ENCODE measurements around the gene PCDHB7. TPM values are rescaled to one million over a fixed set of nuclear protein-coding genes. Genes with fewer than 3 reads are reported as not detected.
"Not testable (repeated sequence)": the region's sequence is repeated elsewhere in the genome, so short reads cannot be mapped to it uniquely, and the experiment has no call there.

The PCDHB7 gene
- total RNA-seq, 1 donor from 2014 or later: 1.2 TPM

DNA sequence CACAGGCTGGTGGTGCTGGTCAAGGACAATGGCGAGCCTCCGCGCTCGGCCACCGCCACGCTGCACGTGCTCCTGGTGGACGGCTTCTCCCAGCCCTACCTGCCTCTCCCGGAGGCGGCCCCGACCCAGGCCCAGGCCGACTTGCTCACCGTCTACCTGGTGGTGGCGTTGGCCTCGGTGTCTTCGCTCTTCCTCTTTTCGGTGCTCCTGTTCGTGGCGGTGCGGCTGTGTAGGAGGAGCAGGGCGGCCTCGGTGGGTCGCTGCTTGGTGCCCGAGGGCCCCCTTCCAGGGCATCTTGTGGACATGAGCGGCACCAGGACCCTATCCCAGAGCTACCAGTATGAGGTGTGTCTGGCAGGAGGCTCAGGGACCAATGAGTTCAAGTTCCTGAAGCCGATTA is 43.6 kb downstream of the PCDHB7 start:
- not testable (repeated sequence) for H3K27me3 Mint-ChIP-seq (ENCODE audit: unreplicated experiment); H3K36me3 Mint-ChIP-seq (ENCODE audit: unreplicated experiment); H3K27ac Mint-ChIP-seq (ENCODE audit: unreplicated experiment); H3K4me1 Mint-ChIP-seq (ENCODE audit: unreplicated experiment); H3K4me3 Mint-ChIP-seq (ENCODE audit: unreplicated experiment)
- DNase-seq (ENCODE audit: extremely low spot score, unreplicated experiment): peak; percentile 84
- peaks cover 70% of the 10 kb centered on the region for H3K9me3 Mint-ChIP-seq (ENCODE audit: unreplicated experiment)

GRCh38 chr5:141223112-141223783 is 50.8 kb downstream of the PCDHB7 start, which contains the start of gene PCDHB14:
TSS of gene PCDHB14 (plus strand) at chr5:141223343. CDS start at chr5:141223506, 163 bp downstream.
- Mint-ChIP-seq H3K36me3 (ENCODE audit: unreplicated experiment) (peaks cover 13% of the 10 kb centered on the region), H3K27ac (ENCODE audit: unreplicated experiment) (peak within 1 kb of the TSS; percentile 85), H3K4me3 (ENCODE audit: unreplicated experiment) (peak within 1 kb of the TSS; percentile 75), H3K4me1 (ENCODE audit: unreplicated experiment) (peaks cover 9% of the 10 kb centered on the region), H3K27me3 (ENCODE audit: unreplicated experiment) (no peaks in the 10 kb centered on the region), H3K9me3 (ENCODE audit: unreplicated experiment) (peaks cover 63% of the 10 kb centered on the region)
- no peak for DNase-seq (ENCODE audit: extremely low spot score, unreplicated experiment)
- TF ChIP-seq, protein P1, sequence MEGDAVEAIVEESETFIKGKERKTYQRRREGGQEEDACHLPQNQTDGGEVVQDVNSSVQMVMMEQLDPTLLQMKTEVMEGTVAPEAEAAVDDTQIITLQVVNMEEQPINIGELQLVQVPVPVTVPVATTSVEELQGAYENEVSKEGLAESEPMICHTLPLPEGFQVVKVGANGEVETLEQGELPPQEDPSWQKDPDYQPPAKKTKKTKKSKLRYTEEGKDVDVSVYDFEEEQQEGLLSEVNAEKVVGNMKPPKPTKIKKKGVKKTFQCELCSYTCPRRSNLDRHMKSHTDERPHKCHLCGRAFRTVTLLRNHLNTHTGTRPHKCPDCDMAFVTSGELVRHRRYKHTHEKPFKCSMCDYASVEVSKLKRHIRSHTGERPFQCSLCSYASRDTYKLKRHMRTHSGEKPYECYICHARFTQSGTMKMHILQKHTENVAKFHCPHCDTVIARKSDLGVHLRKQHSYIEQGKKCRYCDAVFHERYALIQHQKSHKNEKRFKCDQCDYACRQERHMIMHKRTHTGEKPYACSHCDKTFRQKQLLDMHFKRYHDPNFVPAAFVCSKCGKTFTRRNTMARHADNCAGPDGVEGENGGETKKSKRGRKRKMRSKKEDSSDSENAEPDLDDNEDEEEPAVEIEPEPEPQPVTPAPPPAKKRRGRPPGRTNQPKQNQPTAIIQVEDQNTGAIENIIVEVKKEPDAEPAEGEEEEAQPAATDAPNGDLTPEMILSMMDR (IDR thresholded peaks at IDR 0.05): peak; percentile 51

DNA sequence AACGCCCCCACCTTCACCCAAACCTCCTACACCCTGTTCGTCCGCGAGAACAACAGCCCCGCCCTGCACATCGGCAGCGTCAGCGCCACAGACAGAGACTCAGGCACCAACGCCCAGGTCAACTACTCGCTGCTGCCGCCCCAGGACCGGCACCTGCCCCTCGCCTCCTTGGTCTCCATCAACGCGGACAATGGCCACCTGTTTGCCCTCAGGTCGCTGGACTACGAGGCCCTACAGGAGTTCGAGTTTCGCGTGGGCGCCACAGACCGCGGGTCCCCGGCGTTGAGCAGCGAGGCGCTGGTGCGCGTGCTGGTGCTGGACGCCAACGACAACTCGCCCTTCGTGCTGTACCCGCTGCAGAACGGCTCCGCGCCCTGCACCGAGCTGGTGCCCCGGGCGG is 52.4 kb downstream of the PCDHB7 start:
- Mint-ChIP-seq H3K36me3 (ENCODE audit: unreplicated experiment) (peaks cover 11% of the 10 kb centered on the region), H3K9me3 (ENCODE audit: unreplicated experiment) (peaks cover 53% of the 10 kb centered on the region)
- H3K27ac Mint-ChIP-seq (ENCODE audit: unreplicated experiment); H3K27me3 Mint-ChIP-seq (ENCODE audit: unreplicated experiment); DNase-seq (ENCODE audit: extremely low spot score, unreplicated experiment); H3K4me3 Mint-ChIP-seq (ENCODE audit: unreplicated experiment); H3K4me1 Mint-ChIP-seq (ENCODE audit: unreplicated experiment): not testable (repeated sequence)

GRCh38 chr5:141225421-141225820 is 53.0 kb downstream of the PCDHB7 start:
- H3K4me3 Mint-ChIP-seq (ENCODE audit: unreplicated experiment); H3K27me3 Mint-ChIP-seq (ENCODE audit: unreplicated experiment); H3K27ac Mint-ChIP-seq (ENCODE audit: unreplicated experiment); DNase-seq (ENCODE audit: extremely low spot score, unreplicated experiment); H3K4me1 Mint-ChIP-seq (ENCODE audit: unreplicated experiment): not testable (repeated sequence)
- Mint-ChIP-seq H3K9me3 (ENCODE audit: unreplicated experiment) (peaks cover 52% of the 10 kb centered on the region), H3K36me3 (ENCODE audit: unreplicated experiment) (peaks cover 11% of the 10 kb centered on the region)

Other genes starting within 250 kb of the PCDHB7 start
- 3.3 TPM in 2 replicates for gene PCDHAC1, start 246.3 kb upstream of the PCDHB7 start, total RNA-seq
- 2.3 and 3.0 TPM in 2 replicates for gene PCDHAC2, start 206.2 kb upstream of the PCDHB7 start, total RNA-seq
- gene PCDHB1, start 121.3 kb upstream of the PCDHB7 start, total RNA-seq: 0.03 and 0.05 TPM in 2 replicates
- gene PCDHB2, start 78.0 kb upstream of the PCDHB7 start, total RNA-seq: 91.5 and 92.7 TPM in 2 replicates
- 8.8 and 11.1 TPM in 2 replicates for gene PCDHB3, start 72.2 kb upstream of the PCDHB7 start, total RNA-seq
- gene PCDHB4, start 50.8 kb upstream of the PCDHB7 start, total RNA-seq: 2.9 and 4.1 TPM in 2 replicates
- 6.4 and 7.5 TPM in 2 replicates for gene PCDHB5, start 37.4 kb upstream of the PCDHB7 start, total RNA-seq
- gene PCDHB6, start 22.6 kb upstream of the PCDHB7 start, total RNA-seq: 1.4 and 1.6 TPM in 2 replicates
- 0.81 and 1.1 TPM in 2 replicates for gene PCDHB8, start 5.1 kb downstream of the PCDHB7 start, total RNA-seq
- gene PCDHB16, start 9.7 kb downstream of the PCDHB7 start, total RNA-seq: 9.0 and 10.8 TPM in 2 replicates
- gene PCDHB9, start 14.5 kb downstream of the PCDHB7 start, total RNA-seq: 3.4 and 4.3 TPM in 2 replicates
- gene PCDHB10, start 19.7 kb downstream of the PCDHB7 start, total RNA-seq: 7.8 and 8.2 TPM in 2 replicates
- gene PCDHB11, start 27.0 kb downstream of the PCDHB7 start, total RNA-seq: 1.9 and 2.4 TPM in 2 replicates
- 1.9 and 2.2 TPM in 2 replicates for gene PCDHB12, start 36.1 kb downstream of the PCDHB7 start, total RNA-seq
- gene PCDHB13, start 41.3 kb downstream of the PCDHB7 start, total RNA-seq: 2.2 and 2.4 TPM in 2 replicates
- 8.8 and 9.0 TPM in 2 replicates for gene PCDHB14, start 50.7 kb downstream of the PCDHB7 start, total RNA-seq
- gene PCDHB15, start 72.8 kb downstream of the PCDHB7 start, total RNA-seq: 4.3 and 4.4 TPM in 2 replicates
- 0.50 and 0.81 TPM in 2 replicates for gene SLC25A2, start 131.4 kb downstream of the PCDHB7 start, total RNA-seq
- gene TAF7, start 148.1 kb downstream of the PCDHB7 start, total RNA-seq: 78.7 and 83.8 TPM in 2 replicates
- 0.13 TPM in 1 of 2 replicates, not detected in the other for gene PCDHGA1, start 157.9 kb downstream of the PCDHB7 start, total RNA-seq
- gene PCDHGA2, start 166.1 kb downstream of the PCDHB7 start, total RNA-seq: 0.21 TPM in 1 of 2 replicates, not detected in the other
- gene PCDHGA3, start 171.2 kb downstream of the PCDHB7 start, total RNA-seq: not detected in 2 replicates
- gene PCDHGB1, start 177.5 kb downstream of the PCDHB7 start, total RNA-seq: 1.4 and 1.8 TPM in 2 replicates
- gene PCDHGA4, start 182.4 kb downstream of the PCDHB7 start, total RNA-seq: 0.27 and 0.47 TPM in 2 replicates
- gene PCDHGB2, start 187.3 kb downstream of the PCDHB7 start, total RNA-seq: 0.50 and 0.59 TPM in 2 replicates
- 0.13 and 0.16 TPM in 2 replicates for gene PCDHGA5, start 191.5 kb downstream of the PCDHB7 start, total RNA-seq
- 0.19 and 0.29 TPM in 2 replicates for gene PCDHGB3, start 197.6 kb downstream of the PCDHB7 start, total RNA-seq
- 0.18 and 0.21 TPM in 2 replicates for gene PCDHGA6, start 201.2 kb downstream of the PCDHB7 start, total RNA-seq
- 0.11 TPM in 1 of 2 replicates, not detected in the other for gene PCDHGA7, start 210.1 kb downstream of the PCDHB7 start, total RNA-seq
- 10.8 and 11.9 TPM in 2 replicates for gene PCDHGB4, start 215.1 kb downstream of the PCDHB7 start, total RNA-seq
- 0.34 and 0.51 TPM in 2 replicates for gene PCDHGA8, start 220.0 kb downstream of the PCDHB7 start, total RNA-seq
- 0.97 and 1.3 TPM in 2 replicates for gene PCDHGB5, start 225.3 kb downstream of the PCDHB7 start, total RNA-seq
- 1.6 and 1.9 TPM in 2 replicates for gene PCDHGA9, start 230.1 kb downstream of the PCDHB7 start, total RNA-seq
- gene PCDHGB6, start 235.4 kb downstream of the PCDHB7 start, total RNA-seq: 70.2 and 71.5 TPM in 2 replicates
- 22.4 and 24.0 TPM in 2 replicates for gene PCDHGA10, start 240.3 kb downstream of the PCDHB7 start, total RNA-seq
- 6.2 and 8.8 TPM in 2 replicates for gene PCDHGB7, start 245.0 kb downstream of the PCDHB7 start, total RNA-seq
- gene PCDHGA11, start 248.4 kb downstream of the PCDHB7 start, total RNA-seq: 1.9 and 2.2 TPM in 2 replicates